C4-2B (cell line): ENCODE results near the gene PGBD4.
A peak's percentile ranks its signal among the peaks of the same experiment; 100 is the strongest.

Experiments used
- H3K27ac ChIP-seq: fragments of 450-650 bp; 2 replicates; pipeline ENCODE4 v1.5.1; 2017
- ZFX ChIP-seq: fragments of 450-650 bp; IDR thresholded peaks from 2 replicates; pipeline ENCODE4 v1.6.1; 2017
- TF ChIP-seq, protein P1 (sequence below): fragments of 450-650 bp; conservative IDR thresholded peaks from 2 replicates; pipeline ENCODE4 v1.5.1; 2017; ENCODE audit warnings: mild to moderate bottlenecking

PGBD4 gene

DNA sequence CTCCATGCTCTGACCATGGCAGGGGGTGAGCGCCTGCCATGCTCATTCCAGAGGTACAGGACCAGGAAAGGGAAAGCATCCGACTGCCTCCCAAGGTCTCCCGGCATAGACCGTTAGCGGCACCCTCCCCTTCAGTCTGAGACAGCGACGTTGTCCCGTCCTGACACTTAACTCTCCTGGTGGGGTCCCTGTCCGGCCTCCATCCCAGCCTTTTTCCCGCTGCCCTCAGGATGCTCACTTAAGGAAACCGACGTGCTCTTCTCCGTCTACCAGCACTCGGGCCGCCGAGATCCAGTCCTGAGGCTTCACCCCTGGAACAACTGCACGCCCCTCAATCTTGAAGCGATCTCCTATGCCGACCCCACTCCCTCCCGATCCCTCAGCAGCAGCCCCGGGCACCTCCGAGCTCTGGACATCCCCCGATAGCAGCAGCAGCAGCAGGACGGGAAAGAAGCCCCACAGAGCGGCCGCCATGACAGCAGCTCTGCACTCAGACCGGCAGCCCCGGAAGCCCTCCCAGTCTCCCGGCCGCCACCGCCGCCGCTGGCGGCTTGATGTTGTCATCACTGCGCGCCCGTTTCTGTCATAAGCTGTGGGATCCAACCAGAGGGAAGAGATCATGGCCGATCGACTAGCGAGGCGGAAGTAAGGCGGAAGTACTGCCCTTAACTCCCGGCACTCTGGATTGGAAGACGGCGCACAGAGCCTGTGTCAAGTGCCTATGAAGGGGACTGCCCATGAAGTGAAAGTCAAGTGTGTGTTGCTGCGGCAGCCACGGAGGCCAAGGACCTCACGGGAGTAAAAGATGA lies at the start of gene PGBD4, which contains the start of gene EMC7:
Gene PGBD4 (plus strand): TSS at position 718 of the 809 bp plus-strand sequence. CDS start 449 bp downstream, outside the sequence.
Gene EMC7 (minus strand): TSS at position 497 of the 809 bp plus-strand sequence. CDS start 23 bp downstream, at position 474.
- TF ChIP-seq ZFX = no peak
- TF ChIP-seq, protein P1, sequence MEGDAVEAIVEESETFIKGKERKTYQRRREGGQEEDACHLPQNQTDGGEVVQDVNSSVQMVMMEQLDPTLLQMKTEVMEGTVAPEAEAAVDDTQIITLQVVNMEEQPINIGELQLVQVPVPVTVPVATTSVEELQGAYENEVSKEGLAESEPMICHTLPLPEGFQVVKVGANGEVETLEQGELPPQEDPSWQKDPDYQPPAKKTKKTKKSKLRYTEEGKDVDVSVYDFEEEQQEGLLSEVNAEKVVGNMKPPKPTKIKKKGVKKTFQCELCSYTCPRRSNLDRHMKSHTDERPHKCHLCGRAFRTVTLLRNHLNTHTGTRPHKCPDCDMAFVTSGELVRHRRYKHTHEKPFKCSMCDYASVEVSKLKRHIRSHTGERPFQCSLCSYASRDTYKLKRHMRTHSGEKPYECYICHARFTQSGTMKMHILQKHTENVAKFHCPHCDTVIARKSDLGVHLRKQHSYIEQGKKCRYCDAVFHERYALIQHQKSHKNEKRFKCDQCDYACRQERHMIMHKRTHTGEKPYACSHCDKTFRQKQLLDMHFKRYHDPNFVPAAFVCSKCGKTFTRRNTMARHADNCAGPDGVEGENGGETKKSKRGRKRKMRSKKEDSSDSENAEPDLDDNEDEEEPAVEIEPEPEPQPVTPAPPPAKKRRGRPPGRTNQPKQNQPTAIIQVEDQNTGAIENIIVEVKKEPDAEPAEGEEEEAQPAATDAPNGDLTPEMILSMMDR = no peak
- peak within 1 kb of the TSS; percentile 74 for H3K27ac ChIP-seq

DNA sequence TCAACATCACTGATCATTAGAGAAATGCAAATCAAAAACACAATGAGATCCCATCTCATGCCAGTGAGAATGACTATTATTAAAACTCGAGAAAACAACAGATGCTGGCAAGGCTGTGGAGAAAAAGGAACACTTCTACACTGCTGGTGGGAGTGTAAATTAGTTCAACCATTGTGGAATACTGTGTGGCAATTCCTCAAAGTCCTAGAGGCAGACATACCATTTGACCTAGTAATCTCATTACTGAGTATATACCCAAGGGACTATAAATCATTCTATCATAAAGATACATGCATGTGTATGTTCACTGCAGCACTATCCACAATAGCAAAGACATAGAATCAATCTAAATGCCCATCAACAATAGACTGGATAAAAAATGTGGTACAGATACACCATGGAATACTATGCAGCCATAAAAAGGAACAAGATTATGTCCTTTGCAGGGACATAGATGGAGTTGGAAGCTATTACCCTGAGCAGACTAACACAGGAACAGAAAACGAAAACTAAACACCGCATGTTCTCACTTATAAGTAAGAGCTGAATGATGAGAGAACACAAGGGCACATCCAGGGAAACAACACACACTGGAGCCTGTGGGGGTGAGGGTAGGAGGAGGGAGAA lies 47.7 kb upstream of the PGBD4 start:
- H3K27ac ChIP-seq = no peak overlapping the region
- TF ChIP-seq, protein P1 = no peak
- no peak for TF ChIP-seq ZFX

DNA sequence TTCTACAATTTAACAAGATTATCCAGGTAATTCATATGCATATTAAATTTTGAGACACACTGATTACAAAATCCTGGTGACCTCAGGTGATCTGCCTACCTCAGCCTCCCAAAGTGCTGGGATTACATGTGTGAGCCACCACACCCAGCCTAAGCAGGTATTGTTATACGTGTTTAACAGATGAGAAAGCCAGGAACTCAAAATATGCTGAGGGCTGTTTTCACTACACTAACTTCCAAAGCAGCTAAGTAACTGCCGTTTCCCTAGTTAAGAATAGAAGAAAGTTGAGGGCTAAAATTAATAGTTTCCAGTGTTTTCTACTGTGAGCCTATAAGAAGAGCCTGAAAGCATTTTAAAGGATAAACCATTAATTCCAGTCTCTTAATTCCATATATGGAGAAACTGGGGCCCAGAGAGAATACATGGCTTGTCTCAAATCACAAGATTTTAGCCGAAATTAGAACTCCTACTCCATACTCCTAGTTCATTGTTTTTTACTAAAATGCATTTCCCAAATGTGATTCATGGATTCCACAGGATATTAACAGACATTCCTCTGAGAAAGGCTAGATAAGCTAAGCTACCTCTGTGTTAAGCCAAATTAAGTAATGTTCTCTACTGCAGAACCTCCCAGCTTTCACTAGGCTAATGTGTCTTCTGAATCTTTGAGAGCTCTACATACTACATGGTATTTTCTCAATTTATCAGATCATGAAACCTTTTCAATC lies 45.9 kb upstream of the PGBD4 start:
- TF ChIP-seq, protein P1 = no peak
- no peak for TF ChIP-seq ZFX
- no peak overlapping the region for H3K27ac ChIP-seq

DNA sequence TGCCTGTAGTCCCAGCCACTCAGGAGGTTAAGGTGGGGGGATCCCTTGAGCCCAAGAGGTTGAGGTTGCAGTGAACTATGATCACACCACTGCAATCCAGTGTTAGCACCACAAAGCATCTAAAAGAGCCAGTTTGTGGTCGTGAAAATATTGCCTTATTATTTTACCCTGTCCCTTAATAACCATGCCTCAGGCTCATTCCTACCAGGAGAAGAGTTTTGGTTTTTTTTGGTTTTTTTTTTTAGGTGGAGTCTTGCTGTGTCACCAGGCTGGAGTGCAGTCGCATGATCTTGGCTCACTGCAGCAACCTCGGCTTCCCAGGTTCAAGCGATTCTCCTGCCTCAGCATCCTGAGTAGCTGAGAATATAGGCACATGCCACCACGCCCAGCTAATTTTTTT lies 45.0 kb upstream of the PGBD4 start:
- no peak for TF ChIP-seq ZFX
- H3K27ac ChIP-seq = no peak overlapping the region

DNA sequence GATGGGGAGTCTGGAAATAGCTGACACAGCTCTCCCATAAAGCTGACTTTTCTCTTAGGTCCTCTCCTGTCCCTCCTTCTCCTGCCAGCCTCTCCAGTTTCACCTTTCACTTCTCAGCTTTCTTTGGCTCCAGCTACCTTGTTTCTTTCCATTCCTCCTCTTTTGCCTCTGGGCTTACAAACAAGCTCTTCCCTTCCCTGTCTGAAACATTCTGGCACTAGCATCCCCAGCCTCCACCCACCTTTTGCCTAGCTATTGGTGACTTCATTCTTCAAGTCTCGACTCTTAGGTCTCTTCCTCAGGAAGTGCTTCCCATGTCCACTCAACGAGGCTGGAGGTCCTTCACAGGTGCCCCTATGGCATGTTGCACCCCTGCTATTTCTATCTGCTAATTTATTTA lies 42.4 kb upstream of the PGBD4 start:
- no peak overlapping the region for H3K27ac ChIP-seq

DNA sequence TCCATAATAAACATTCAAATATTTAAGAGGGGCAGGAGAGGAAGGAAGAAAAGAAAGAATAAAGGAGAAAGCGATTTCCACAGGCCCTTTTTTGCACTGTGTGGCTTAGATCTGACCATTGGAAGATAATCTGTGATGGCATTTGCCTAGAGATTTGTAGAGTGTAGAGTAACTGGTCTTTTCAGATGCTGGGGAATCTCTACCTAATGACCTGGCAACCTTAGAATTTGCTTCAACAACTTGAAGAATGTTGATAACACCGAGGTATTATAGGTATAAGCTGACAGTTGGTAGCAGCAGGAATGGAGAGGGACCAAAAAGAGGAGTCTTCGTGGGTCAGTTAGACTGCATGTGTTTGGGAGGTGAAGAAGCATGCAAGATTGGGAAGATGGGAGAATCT lies 41.9 kb upstream of the PGBD4 start:
- TF ChIP-seq, protein P1 = no peak
- no peak for TF ChIP-seq ZFX
- H3K27ac ChIP-seq = no peak overlapping the region

More for the DNA sequence above, 42.4 kb upstream of the PGBD4 start:
- TF ChIP-seq, protein P1 = no peak
- TF ChIP-seq ZFX = no peak

DNA sequence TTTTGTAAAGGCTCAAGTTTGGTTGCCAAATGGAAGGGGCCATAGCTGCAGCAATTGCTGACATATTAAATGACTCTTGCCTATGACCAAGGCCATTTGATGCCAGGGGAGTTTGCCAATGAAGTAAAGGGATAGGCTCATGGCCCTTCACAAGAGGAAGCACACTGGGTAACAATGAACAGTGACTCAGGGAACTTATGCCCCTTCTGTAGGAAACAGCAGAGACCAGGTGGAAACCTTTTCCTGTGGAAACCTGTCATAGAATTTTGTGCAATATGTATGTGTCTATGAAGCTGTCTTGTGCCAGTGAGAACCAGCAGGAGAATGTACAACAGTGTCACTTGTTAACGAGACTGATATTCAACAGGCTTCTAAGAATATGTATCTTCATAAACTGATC lies 37.4 kb upstream of the PGBD4 start:
- H3K27ac ChIP-seq = no peak overlapping the region
- TF ChIP-seq, protein P1 = no peak
- no peak for TF ChIP-seq ZFX
